ENCODE measurements around the gene NXT1. TPM values are rescaled to one million over a fixed set of nuclear protein-coding genes. Genes with fewer than 3 reads are reported as not detected.

The NXT1 gene
- polyA plus RNA-seq, 1 donor from 2014 or later, result 46.3 TPM

DNA sequence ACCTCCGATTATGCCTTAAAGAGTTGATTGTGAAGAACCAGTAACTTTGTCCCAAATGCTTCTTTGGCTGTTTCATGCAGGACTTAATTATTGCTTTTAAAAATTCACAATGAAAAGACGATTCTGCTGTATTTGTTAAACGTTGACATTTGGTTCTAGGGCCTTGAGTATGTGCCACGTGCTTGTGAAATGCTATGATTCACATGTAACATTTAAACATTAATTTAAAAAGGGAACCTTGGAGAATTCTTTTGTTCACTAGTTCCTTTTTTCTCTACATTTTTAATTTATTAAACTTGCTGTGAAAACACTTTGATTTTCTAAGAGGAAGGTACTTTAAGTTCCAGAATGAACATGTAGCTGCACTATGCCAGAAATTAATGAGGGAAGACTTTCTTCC is 20.9 kb downstream of the NXT1 start:
- H3K79me2 ChIP-seq (replicated peaks; ENCODE audit: insufficient read depth, low read length), result peaks cover 16% of the 10 kb centered on the region
- no peaks in the 10 kb centered on the region for H3K9me2 ChIP-seq (ENCODE audit: insufficient read depth, low read length)
- no peaks in the 10 kb centered on the region for H3K27me3 ChIP-seq (ENCODE audit: insufficient read depth, low read depth, low read length)
- no peak overlapping the region for H3K4me2 ChIP-seq (ENCODE audit: low read length)
- no peak for TF ChIP-seq MXI1 (conservative IDR thresholded peaks at IDR 0.05; ENCODE audit: poor library complexity, severe bottlenecking)
- TF ChIP-seq EP300 (conservative IDR thresholded peaks at IDR 0.05; ENCODE audit: poor library complexity, severe bottlenecking), result no peak
- TF ChIP-seq EZH2 (IDR thresholded peaks at IDR 0.05; ENCODE audit: borderline replicate concordance, insufficient read depth, low read length, poor library complexity, severe bottlenecking), result no peak
- TF ChIP-seq SMC3 (conservative IDR thresholded peaks at IDR 0.05; ENCODE audit: poor library complexity), result no peak
- no peak overlapping the region for H3K4me3 ChIP-seq (ENCODE audit: low read length)
- H3K27ac ChIP-seq (ENCODE audit: low read length), result no peak overlapping the region
- H3K36me3 ChIP-seq (ENCODE audit: insufficient read depth, low read length), result peaks cover 31% of the 10 kb centered on the region
- no peaks in the 10 kb centered on the region for H3K9me3 ChIP-seq (ENCODE audit: low read length)
- H4K20me1 ChIP-seq (ENCODE audit: insufficient read depth), result no peaks in the 10 kb centered on the region
- no peaks in the 10 kb centered on the region for H3F3A ChIP-seq (ENCODE audit: insufficient read depth, low read length, poor library complexity, severe bottlenecking)
- no peak overlapping the region for H2AFZ ChIP-seq (ENCODE audit: low read depth, low read length)
- no peak overlapping the region for H3K9ac ChIP-seq (ENCODE audit: low read length)

DNA sequence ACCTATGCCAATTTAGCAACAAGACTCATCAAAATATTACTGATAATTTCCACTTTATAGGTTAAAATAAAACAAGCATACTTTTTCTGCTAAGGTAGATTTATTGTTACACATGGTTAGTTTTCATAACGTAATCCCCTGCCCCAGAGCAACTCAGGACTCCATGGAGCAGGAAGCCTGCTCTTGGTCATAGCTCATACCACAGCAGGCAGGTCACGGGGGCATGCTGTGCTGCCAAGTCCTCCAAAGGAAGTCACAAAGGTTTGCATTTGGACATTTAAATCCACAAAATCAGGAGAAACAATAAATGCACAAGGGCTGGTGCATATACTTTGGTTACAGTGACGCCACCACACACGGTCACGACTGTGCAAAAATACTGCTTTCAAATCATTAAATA is 23.9 kb downstream of the NXT1 start:
- no peak overlapping the region for H3K27ac ChIP-seq (ENCODE audit: low read length)
- H3K9ac ChIP-seq (ENCODE audit: low read length), result no peak overlapping the region
- H4K20me1 ChIP-seq (ENCODE audit: insufficient read depth), result no peaks in the 10 kb centered on the region
- no peaks in the 10 kb centered on the region for H3K79me2 ChIP-seq (replicated peaks; ENCODE audit: insufficient read depth, low read length)
- TF ChIP-seq TAF1 (IDR thresholded peaks at IDR 0.05; ENCODE audit: low read depth) (no peak), POLR2AphosphoS5 (IDR thresholded peaks at IDR 0.05) (no peak), RAD21 (conservative IDR thresholded peaks at IDR 0.05) (no peak), EZH2 (IDR thresholded peaks at IDR 0.05; ENCODE audit: borderline replicate concordance, insufficient read depth, low read length, poor library complexity, severe bottlenecking) (no peak), SMC3 (conservative IDR thresholded peaks at IDR 0.05; ENCODE audit: poor library complexity) (no peak), EP300 (conservative IDR thresholded peaks at IDR 0.05; ENCODE audit: poor library complexity, severe bottlenecking) (no peak), MXI1 (conservative IDR thresholded peaks at IDR 0.05; ENCODE audit: poor library complexity, severe bottlenecking) (no peak)
- TF ChIP-seq, protein P1, sequence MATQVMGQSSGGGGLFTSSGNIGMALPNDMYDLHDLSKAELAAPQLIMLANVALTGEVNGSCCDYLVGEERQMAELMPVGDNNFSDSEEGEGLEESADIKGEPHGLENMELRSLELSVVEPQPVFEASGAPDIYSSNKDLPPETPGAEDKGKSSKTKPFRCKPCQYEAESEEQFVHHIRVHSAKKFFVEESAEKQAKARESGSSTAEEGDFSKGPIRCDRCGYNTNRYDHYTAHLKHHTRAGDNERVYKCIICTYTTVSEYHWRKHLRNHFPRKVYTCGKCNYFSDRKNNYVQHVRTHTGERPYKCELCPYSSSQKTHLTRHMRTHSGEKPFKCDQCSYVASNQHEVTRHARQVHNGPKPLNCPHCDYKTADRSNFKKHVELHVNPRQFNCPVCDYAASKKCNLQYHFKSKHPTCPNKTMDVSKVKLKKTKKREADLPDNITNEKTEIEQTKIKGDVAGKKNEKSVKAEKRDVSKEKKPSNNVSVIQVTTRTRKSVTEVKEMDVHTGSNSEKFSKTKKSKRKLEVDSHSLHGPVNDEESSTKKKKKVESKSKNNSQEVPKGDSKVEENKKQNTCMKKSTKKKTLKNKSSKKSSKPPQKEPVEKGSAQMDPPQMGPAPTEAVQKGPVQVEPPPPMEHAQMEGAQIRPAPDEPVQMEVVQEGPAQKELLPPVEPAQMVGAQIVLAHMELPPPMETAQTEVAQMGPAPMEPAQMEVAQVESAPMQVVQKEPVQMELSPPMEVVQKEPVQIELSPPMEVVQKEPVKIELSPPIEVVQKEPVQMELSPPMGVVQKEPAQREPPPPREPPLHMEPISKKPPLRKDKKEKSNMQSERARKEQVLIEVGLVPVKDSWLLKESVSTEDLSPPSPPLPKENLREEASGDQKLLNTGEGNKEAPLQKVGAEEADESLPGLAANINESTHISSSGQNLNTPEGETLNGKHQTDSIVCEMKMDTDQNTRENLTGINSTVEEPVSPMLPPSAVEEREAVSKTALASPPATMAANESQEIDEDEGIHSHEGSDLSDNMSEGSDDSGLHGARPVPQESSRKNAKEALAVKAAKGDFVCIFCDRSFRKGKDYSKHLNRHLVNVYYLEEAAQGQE (IDR thresholded peaks at IDR 0.05; ENCODE audit: borderline replicate concordance), result no peak
- TF ChIP-seq, protein P2, sequence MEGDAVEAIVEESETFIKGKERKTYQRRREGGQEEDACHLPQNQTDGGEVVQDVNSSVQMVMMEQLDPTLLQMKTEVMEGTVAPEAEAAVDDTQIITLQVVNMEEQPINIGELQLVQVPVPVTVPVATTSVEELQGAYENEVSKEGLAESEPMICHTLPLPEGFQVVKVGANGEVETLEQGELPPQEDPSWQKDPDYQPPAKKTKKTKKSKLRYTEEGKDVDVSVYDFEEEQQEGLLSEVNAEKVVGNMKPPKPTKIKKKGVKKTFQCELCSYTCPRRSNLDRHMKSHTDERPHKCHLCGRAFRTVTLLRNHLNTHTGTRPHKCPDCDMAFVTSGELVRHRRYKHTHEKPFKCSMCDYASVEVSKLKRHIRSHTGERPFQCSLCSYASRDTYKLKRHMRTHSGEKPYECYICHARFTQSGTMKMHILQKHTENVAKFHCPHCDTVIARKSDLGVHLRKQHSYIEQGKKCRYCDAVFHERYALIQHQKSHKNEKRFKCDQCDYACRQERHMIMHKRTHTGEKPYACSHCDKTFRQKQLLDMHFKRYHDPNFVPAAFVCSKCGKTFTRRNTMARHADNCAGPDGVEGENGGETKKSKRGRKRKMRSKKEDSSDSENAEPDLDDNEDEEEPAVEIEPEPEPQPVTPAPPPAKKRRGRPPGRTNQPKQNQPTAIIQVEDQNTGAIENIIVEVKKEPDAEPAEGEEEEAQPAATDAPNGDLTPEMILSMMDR (IDR thresholded peaks at IDR 0.05; ENCODE audit: poor library complexity, severe bottlenecking), result no peak
- H3K9me3 ChIP-seq (ENCODE audit: low read length), result no peaks in the 10 kb centered on the region
- H3F3A ChIP-seq (ENCODE audit: insufficient read depth, low read length, poor library complexity, severe bottlenecking), result no peaks in the 10 kb centered on the region
- H3K36me3 ChIP-seq (ENCODE audit: insufficient read depth, low read length), result peaks cover 30% of the 10 kb centered on the region
- no peak overlapping the region for H3K4me3 ChIP-seq (ENCODE audit: low read length)
- H2AFZ ChIP-seq (ENCODE audit: low read depth, low read length), result no peak overlapping the region
- no peak overlapping the region for H3K4me2 ChIP-seq (ENCODE audit: low read length)
- no peaks in the 10 kb centered on the region for H3K27me3 ChIP-seq (ENCODE audit: insufficient read depth, low read depth, low read length)
- H3K9me2 ChIP-seq (ENCODE audit: insufficient read depth, low read length), result no peaks in the 10 kb centered on the region
